Endodermal cell (in vitro differentiated cells): ENCODE data around the gene COPS3. TPM values are rescaled to one million over a fixed set of nuclear protein-coding genes. Genes with fewer than 3 reads are reported as not detected.

ENCODE experiments used
- DNase-seq: peaks from one replicate; pipeline ENCODE4 v3.0.0-alpha.2; 2017
- H3K27ac ChIP-seq: 2 replicates; pipeline ENCODE4 v1.5.1; 2013; ENCODE audit warnings: mild to moderate bottlenecking, low read depth, low read length, moderate library complexity
- H3K27me3 ChIP-seq: 2 replicates; pipeline ENCODE4 v1.6.1; 2013; ENCODE audit warnings: mild to moderate bottlenecking, low read length, moderate library complexity; ENCODE audit not compliant: insufficient read depth, control insufficient read depth, poor library complexity, severe bottlenecking
- H3K36me3 ChIP-seq: 2 replicates; pipeline ENCODE4 v1.7.0; 2013; ENCODE audit warnings: mild to moderate bottlenecking, low read length, moderate library complexity; ENCODE audit not compliant: control insufficient read depth, insufficient read depth
- H3K4me1 ChIP-seq: one replicate; pipeline ENCODE4 v1.7.0; 2013; ENCODE audit warnings: low read length; ENCODE audit not compliant: control insufficient read depth, insufficient read depth
- H3K4me3 ChIP-seq: 2 replicates; pipeline ENCODE4 v1.5.1; 2013; ENCODE audit warnings: mild to moderate bottlenecking, low read length, moderate library complexity
- H3K9ac ChIP-seq: 2 replicates; pipeline ENCODE4 v1.6.1; 2013; ENCODE audit warnings: mild to moderate bottlenecking, low read length, moderate library complexity; ENCODE audit not compliant: poor library complexity, severe bottlenecking; ENCODE audit errors: extremely low read depth
- H3K9me3 ChIP-seq: 2 replicates; pipeline ENCODE4 v1.6.1; 2013; ENCODE audit warnings: mild to moderate bottlenecking, low read length, moderate library complexity; ENCODE audit not compliant: control insufficient read depth
- H3K27ac Mint-ChIP-seq: 2 replicates; pipeline ENCODE4 v1.8.0; 2020; ENCODE audit warnings: mixed read lengths
- H3K27me3 Mint-ChIP-seq: 2 replicates; pipeline ENCODE4 v1.8.0; 2021; ENCODE audit warnings: mild to moderate bottlenecking, mixed read lengths; ENCODE audit not compliant: insufficient read depth
- H3K36me3 Mint-ChIP-seq: 2 replicates; pipeline ENCODE4 v1.8.0; 2020; ENCODE audit warnings: low read depth, mixed read lengths
- H3K4me1 Mint-ChIP-seq: 2 replicates; pipeline ENCODE4 v1.8.0; 2020; ENCODE audit warnings: mixed read lengths
- H3K4me3 Mint-ChIP-seq: 2 replicates; pipeline ENCODE4 v1.8.0; 2020; ENCODE audit warnings: mild to moderate bottlenecking, moderate library complexity, mixed read lengths
- H3K9me3 Mint-ChIP-seq: 2 replicates; pipeline ENCODE4 v1.8.0; 2020; ENCODE audit warnings: mild to moderate bottlenecking, mixed read lengths
- CTCF ChIP-seq: fragments of 200-600 bp; sonication (generic); conservative IDR thresholded peaks from 2 replicates; pipeline ENCODE4 v1.5.0; 2021; ENCODE audit warnings: antibody characterized with exemption, mild to moderate bottlenecking
- WGBS, 2 experiments: methylation state at CpG; one replicate each; pipeline versions ENCODE4 v1.1.5 to v1.1.7; 2013; ENCODE audit warnings: missing lambda C conversion rate in 2 of 2, mixed read lengths in 1 of 2; ENCODE audit not compliant: insufficient coverage in 1 of 2, insufficient read length in 1 of 2; 5-methylcytosine and 5-hydroxymethylcytosine counted together
- total RNA-seq, 2 donors: library from RNA; stranded (reverse); fragmentation: NEBNext Ultra II Directional in 1 of 2; extraction: Animal tissue kit (Norgen Biotek cat#: 25700) in 1 of 2; gene quantifications; 2 replicates in 1 of 2; 3 replicates in 1 of 2; pipeline ENCODE4 v1.2.1, GENCODE V29; 2021

COPS3 gene
- total RNA-seq, 2 donors from 2014 or later = 63.1 to 67.5 TPM

GRCh38 chr17:17207998-17208397, 73.0 kb downstream of the COPS3 start:
- H3K27me3 ChIP-seq = peaks cover 13% of the 10 kb centered on the region
- WGBS, 2 experiments = 97 to 100% methylated on average over 3 to 6 of the region's 8 CpGs
- peaks cover 2% of the 10 kb centered on the region for H3K9me3 Mint-ChIP-seq
- H3K36me3 ChIP-seq = peaks cover 7% of the 10 kb centered on the region
- H3K9me3 ChIP-seq = no peaks in the 10 kb centered on the region
- H3K4me3 Mint-ChIP-seq = no peak overlapping the region
- H3K4me1 ChIP-seq = no peaks in the 10 kb centered on the region
- no peaks in the 10 kb centered on the region for H3K27me3 Mint-ChIP-seq
- no peak overlapping the region for H3K27ac ChIP-seq
- no peak overlapping the region for H3K27ac Mint-ChIP-seq
- no peak overlapping the region for H3K9ac ChIP-seq
- DNase-seq = no peak
- H3K36me3 Mint-ChIP-seq = peaks cover 12% of the 10 kb centered on the region
- H3K4me1 Mint-ChIP-seq = no peaks in the 10 kb centered on the region
- TF ChIP-seq CTCF = no peak
- no peak overlapping the region for H3K4me3 ChIP-seq

- Mint-ChIP-seq H3K4me3 (no peak overlapping the region), H3K27me3 (no peaks in the 10 kb centered on the region), H3K27ac (no peak overlapping the region), H3K36me3 (peaks cover 7% of the 10 kb centered on the region), H3K9me3 (peaks cover 2% of the 10 kb centered on the region), H3K4me1 (no peaks in the 10 kb centered on the region)
- peaks cover 13% of the 10 kb centered on the region for H3K27me3 ChIP-seq
- H3K4me1 ChIP-seq = no peaks in the 10 kb centered on the region
- no peak for TF ChIP-seq CTCF
- no peak overlapping the region for H3K27ac ChIP-seq
- 93 to 94% methylated on average over 11 to 16 of the region's 16 CpGs for WGBS, 2 experiments
- H3K9me3 ChIP-seq = no peaks in the 10 kb centered on the region
- no peak overlapping the region for H3K9ac ChIP-seq
- peaks cover 4% of the 10 kb centered on the region for H3K36me3 ChIP-seq
- H3K4me3 ChIP-seq = no peak overlapping the region
- DNase-seq = no peak
These were observed 74.1 kb downstream of the COPS3 start for GRCh38 chr17:17206913-17207335.

GRCh38 chr17:17206124-17206912, 74.7 kb downstream of the COPS3 start, which contains the start of gene PLD6:
Gene PLD6 (minus strand): TSS chr17:17206333. CDS start chr17:17206286, 47 bp downstream.
- H3K4me1 Mint-ChIP-seq = no peaks in the 10 kb centered on the region
- Histone ChIP-seq H3K27ac (no peak within 1 kb of the TSS), H3K36me3 (peaks cover 1% of the 10 kb centered on the region), H3K27me3 (peaks cover 13% of the 10 kb centered on the region), H3K9ac (no peak within 1 kb of the TSS), H3K4me3 (no peak within 1 kb of the TSS), H3K4me1 (no peaks in the 10 kb centered on the region), H3K9me3 (no peaks in the 10 kb centered on the region)
- TF ChIP-seq CTCF = no peak
- H3K9me3 Mint-ChIP-seq = peaks cover 2% of the 10 kb centered on the region
- no peak for DNase-seq
- no peak within 1 kb of the TSS for H3K27ac Mint-ChIP-seq
- peaks cover 3% of the 10 kb centered on the region for H3K36me3 Mint-ChIP-seq
- H3K27me3 Mint-ChIP-seq = no peaks in the 10 kb centered on the region
- WGBS, 2 experiments = 67 to 68% methylated on average over 44 to 76 of the region's 78 CpGs
- no peak within 1 kb of the TSS for H3K4me3 Mint-ChIP-seq
